Thymus (tissue), 11 donors: ENCODE measurements around the gene ZNRF1. TPM values are rescaled to one million over a fixed set of nuclear protein-coding genes. Genes with fewer than 3 reads are reported as not detected.
"Not testable (repeated sequence)": the region's sequence is repeated elsewhere in the genome, so short reads cannot be mapped to it uniquely, and the experiment has no call there.

ENCODE experiments used
- DNase-seq, 9 donors: peaks; one replicate each; pipeline ENCODE4 v3.0.0-alpha.2; 2013; ENCODE audit warnings: low spot score in 9 of 9, low read depth in 6 of 9, missing footprints in 1 of 9
- H3K27ac ChIP-seq, 2 donors: one replicate each; pipeline ENCODE4 v1.5.1; 2013; ENCODE audit warnings: control low read depth in 1 of 2, low read depth in 1 of 2, low read length in 1 of 2, mild to moderate bottlenecking in 1 of 2, moderate library complexity in 1 of 2
- H3K27me3 ChIP-seq, 2 donors: one replicate each; pipeline ENCODE4 v1.5.1; 2013; ENCODE audit warnings: low read length in 1 of 2; ENCODE audit not compliant: control insufficient read depth in 2 of 2, insufficient read depth in 1 of 2
- H3K36me3 ChIP-seq, 2 donors: one replicate each; pipeline ENCODE4 v1.5.1; 2013; ENCODE audit warnings: low read length in 1 of 2, mild to moderate bottlenecking in 1 of 2, moderate library complexity in 1 of 2; ENCODE audit not compliant: control insufficient read depth in 2 of 2, insufficient read depth in 2 of 2
- H3K4me1 ChIP-seq, 2 donors: one replicate each; pipeline ENCODE4 v1.5.1; 2013; ENCODE audit warnings: low read length in 2 of 2; ENCODE audit not compliant: control insufficient read depth in 2 of 2, insufficient read depth in 2 of 2
- H3K4me3 ChIP-seq, 2 donors: one replicate each; pipeline ENCODE4 v1.5.1; 2013; ENCODE audit warnings: low read length in 2 of 2, control low read depth in 1 of 2, mild to moderate bottlenecking in 1 of 2
- H3K9me3 ChIP-seq, 2 donors: one replicate each; pipeline ENCODE4 v1.5.1; 2013; ENCODE audit warnings: low read length in 1 of 2, mild to moderate bottlenecking in 1 of 2; ENCODE audit not compliant: control insufficient read depth in 2 of 2, insufficient read depth in 1 of 2
- WGBS: extraction: QIAGEN DNeasy Blood & Tissue Kit; methylation state at CpG from one replicate; pipeline ENCODE4 v1.1.7; 2013; 5-methylcytosine and 5-hydroxymethylcytosine counted together
- polyA plus RNA-seq: library from polyadenylated mRNA; stranded (reverse); fragments of 200-250 nt; gene quantifications from one replicate; pipeline ENCODE4 v1.2.3, GENCODE V29; 2013
- total RNA-seq: library from RNA; stranded (reverse); fragments of 120-200 nt; gene quantifications from one replicate; pipeline ENCODE4 v1.2.4, GENCODE V29; 2013
- donor health status: healthy.

ZNRF1 gene
- total and polyA plus RNA-seq, 2 donors = 26.6 to 39.6 TPM

DNA sequence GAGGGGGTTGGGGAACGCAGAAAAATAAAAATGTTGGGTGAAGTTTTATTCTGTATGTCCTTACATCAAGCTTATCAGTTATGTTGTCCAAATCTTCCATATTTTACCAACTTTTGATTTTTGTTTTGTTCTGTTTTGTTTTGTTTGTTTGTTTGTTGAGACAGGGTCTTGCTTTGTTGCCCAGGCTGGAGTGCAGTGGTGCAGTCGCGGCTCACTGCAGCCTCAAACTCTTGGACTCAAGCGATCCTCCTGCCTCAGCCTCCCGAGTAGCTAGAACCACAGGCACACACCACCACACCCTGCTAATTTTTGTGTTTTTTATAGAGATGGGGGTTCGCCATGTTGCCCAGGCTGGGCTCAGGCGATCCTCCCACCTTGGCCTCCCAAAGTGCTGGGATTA is 20.8 kb downstream of the ZNRF1 start:
- WGBS = 98% methylated on average over 7 of the region's 7 CpGs
- Histone ChIP-seq H3K4me3 (no peak overlapping the region), H3K36me3 (peaks cover 19% of the 10 kb centered on the region in 2 donors), H3K27ac (no peak overlapping the region), H3K27me3 (no peaks in the 10 kb centered on the region), H3K4me1 (peaks cover 5 to 8% of the 10 kb centered on the region in 2 donors), H3K9me3 (peaks cover 2 to 16% of the 10 kb centered on the region in 2 donors)
- DNase-seq = no peak

DNA sequence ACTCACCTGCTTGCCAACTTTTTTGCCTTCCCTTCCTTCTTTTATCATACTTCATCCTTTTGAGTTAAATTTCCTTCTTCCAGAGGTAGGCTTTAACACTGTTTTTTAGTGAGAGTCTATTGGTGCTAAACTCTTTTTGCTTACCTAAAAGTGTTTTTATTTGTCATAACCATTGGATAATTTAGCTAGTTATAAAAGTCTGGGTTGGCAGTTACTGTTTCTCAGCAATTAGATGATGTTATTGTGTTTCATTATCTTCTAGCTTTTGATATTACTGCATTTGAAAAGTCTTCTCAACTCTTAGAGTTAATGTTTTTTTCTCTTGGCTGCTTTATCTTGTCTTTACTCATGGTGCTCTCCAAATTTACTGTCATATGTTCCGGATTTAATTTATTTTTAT is 22.6 kb downstream of the ZNRF1 start:
- 96% methylated on average over 1 of the region's 1 CpG for WGBS
- Histone ChIP-seq H3K27me3 (no peaks in the 10 kb centered on the region), H3K4me1 (peaks cover 11 to 15% of the 10 kb centered on the region in 2 donors), H3K9me3 (peaks cover 2 to 16% of the 10 kb centered on the region in 2 donors), H3K4me3 (no peak overlapping the region), H3K27ac (no peak overlapping the region), H3K36me3 (peaks cover 19 to 21% of the 10 kb centered on the region in 2 donors)
- no peak for DNase-seq

DNA sequence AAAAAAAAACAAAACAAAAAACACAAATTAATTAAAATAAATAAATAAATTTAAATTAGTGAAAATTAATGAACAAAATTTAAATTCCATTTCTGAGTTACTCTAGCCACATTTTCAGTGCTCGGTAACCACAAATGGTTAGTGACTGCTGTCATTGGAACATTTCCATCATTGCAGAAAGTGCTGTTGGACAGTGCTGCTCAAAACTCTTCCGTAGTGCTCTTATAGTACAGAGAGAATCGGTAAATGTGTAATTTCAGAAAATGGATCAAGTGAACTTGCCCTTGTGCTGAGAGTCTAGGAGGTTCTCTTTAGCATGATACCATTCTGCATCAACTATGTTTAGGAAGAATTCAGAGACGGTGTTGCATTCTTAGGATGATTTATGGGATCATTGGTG is 23.7 kb downstream of the ZNRF1 start:
- no peak for DNase-seq
- peak overlapping the region in 1 of 2 donors; percentile 24 for H3K27ac ChIP-seq
- peaks cover 19% of the 10 kb centered on the region in 2 donors for H3K36me3 ChIP-seq
- 98% methylated on average over 4 of the region's 4 CpGs for WGBS
- peaks cover 2 to 16% of the 10 kb centered on the region in 2 donors for H3K9me3 ChIP-seq
- H3K4me3 ChIP-seq = no peak overlapping the region
- H3K4me1 ChIP-seq = peaks cover 10 to 15% of the 10 kb centered on the region in 2 donors
- H3K27me3 ChIP-seq = no peaks in the 10 kb centered on the region

DNA sequence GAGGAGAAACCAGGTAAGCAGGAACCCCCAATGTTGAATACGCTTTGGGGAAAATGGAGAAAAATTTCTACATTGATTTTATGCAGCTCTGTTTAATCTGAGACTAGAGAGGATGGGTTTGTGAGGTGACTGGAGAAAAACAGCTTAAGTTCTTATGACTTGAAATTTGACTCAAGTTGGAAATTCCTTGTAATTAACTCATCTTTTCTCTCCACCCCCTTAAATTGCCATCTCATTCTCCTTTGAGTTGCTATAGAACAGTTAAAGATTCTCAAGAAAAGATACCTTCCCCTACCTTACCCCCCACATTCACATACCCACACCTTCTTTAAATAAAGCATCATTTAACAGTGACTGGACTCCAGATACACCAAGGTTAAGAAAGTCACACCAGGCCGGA is 24.2 kb downstream of the ZNRF1 start:
- DNase-seq = no peak
- WGBS = over 99% methylated on average over 2 of the region's 2 CpGs

DNA sequence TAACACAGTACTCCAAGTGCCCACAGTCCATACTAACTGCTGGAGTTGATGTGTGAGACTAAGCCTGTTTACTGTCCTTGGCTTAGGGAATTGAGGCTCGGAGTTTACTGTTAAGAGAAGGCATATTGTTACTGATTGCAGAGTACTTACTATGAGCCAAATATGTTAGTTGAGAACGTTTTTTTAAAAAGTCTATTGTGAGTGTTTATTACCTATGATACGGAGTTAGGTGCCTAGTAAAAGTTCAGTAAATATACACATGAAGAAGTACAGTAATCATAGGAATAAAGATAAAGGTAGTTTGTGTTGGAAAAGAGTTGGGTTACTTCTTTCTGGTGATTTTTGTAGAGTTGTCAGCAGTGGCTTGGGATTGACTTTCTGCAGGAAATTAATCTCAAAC is 25.4 kb downstream of the ZNRF1 start:
- Histone ChIP-seq H3K9me3 (peaks cover 2 to 16% of the 10 kb centered on the region in 2 donors), H3K27ac (peak overlapping the region; percentile 8 to 60), H3K27me3 (no peaks in the 10 kb centered on the region), H3K36me3 (peaks cover 15 to 19% of the 10 kb centered on the region in 2 donors), H3K4me3 (no peak overlapping the region), H3K4me1 (peaks cover 8 to 15% of the 10 kb centered on the region in 2 donors)
- DNase-seq = no peak
- 64% methylated on average over 3 of the region's 3 CpGs for WGBS

More for the DNA sequence above, 24.2 kb downstream of the ZNRF1 start:
- H3K9me3 ChIP-seq = peaks cover 2 to 16% of the 10 kb centered on the region in 2 donors
- H3K27me3 ChIP-seq = no peaks in the 10 kb centered on the region
- H3K4me1 ChIP-seq = peaks cover 8 to 15% of the 10 kb centered on the region in 2 donors
- H3K36me3 ChIP-seq = peaks cover 19% of the 10 kb centered on the region in 2 donors
- peak overlapping the region in 1 of 2 donors; percentile 24 for H3K27ac ChIP-seq
- H3K4me3 ChIP-seq = no peak overlapping the region

DNA sequence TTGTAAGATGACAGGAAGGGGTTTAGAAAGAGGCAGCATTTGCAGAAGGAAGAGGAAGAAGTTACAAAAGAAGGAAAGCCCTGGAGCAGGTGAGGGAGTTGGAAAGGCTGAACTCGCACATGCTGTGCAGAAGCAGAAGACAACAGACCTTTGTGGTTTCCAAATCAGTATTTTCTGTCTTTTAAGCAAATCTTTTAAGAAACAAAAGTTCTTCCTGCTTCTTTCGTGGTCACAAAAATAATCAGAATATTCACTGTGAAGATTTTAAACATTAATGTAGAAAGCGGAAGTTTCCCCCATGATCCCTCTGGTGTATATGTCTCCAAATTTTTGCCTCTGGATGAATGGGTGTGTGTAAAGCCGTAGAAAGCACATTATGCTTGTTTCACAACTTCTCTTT is 25.8 kb downstream of the ZNRF1 start:
- WGBS = 17% methylated on average over 4 of the region's 4 CpGs
- peaks cover 2 to 15% of the 10 kb centered on the region in 2 donors for H3K9me3 ChIP-seq
- H3K4me3 ChIP-seq = no peak overlapping the region
- no peaks in the 10 kb centered on the region for H3K27me3 ChIP-seq
- peaks cover 8 to 15% of the 10 kb centered on the region in 2 donors for H3K4me1 ChIP-seq
- peak overlapping the region; percentile 52 to 60 for H3K27ac ChIP-seq
- peak in 1 of 9 donors; percentile 24 for DNase-seq
- H3K36me3 ChIP-seq = peaks cover 14 to 18% of the 10 kb centered on the region in 2 donors

DNA sequence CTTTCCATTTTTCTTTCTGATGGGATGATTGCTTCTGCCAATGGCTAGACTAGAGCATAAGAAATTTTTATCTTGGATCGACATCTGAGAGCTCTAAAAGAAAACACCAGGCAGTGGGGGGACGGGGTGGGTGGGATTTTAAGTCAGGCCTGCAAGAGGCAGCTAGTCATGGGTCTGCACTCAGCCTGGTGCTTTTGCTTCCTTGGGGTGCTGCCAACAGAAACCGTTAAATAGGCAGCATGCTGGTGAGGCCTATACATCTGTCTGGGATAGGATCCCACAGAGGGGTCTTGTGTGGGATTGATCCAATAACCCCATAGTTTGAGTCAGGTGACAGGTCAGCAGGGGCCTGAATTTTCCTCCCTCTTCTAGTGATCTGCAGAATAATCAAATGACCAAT is 26.9 kb downstream of the ZNRF1 start:
- no peak for DNase-seq
- no peak overlapping the region for H3K4me3 ChIP-seq
- no peaks in the 10 kb centered on the region for H3K27me3 ChIP-seq
- peaks cover 8 to 14% of the 10 kb centered on the region in 2 donors for H3K36me3 ChIP-seq
- peaks cover 2 to 7% of the 10 kb centered on the region in 2 donors for H3K9me3 ChIP-seq
- 28% methylated on average over 3 of the region's 3 CpGs for WGBS
- peak overlapping the region in 1 of 2 donors; percentile 61 for H3K27ac ChIP-seq
- peaks cover 8 to 15% of the 10 kb centered on the region in 2 donors for H3K4me1 ChIP-seq

DNA sequence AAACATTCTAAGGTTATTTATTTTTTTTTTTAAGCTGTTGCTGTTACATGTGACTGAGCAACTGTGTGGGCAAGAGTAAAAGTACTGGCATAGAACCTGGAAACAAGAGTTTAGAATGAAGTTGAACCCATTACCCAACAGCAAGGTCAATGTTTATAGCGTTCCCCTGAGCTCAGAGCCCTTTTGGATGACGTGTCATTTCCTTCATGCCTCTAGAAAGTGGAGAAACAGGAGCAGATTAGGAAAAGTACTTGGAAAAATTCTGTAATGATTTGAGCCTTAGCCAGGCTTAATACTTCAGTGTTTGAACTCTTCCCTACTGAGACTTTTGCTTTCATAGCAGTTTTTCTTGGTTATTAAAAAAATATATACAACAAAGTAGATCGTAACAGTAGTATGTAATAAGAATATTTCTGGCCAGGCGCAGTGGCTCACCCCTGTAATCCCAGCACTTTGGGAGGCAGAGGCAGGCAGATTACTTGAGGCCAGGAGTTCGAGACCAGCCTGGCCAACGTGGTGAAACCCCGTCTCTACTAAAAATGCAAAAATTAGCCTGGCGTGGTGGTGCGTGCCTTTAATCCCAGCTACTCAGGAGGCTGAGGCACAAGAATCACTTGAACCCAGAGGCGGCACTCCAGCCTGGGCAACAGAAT is 27.5 kb downstream of the ZNRF1 start:
- peak overlapping the region in 1 of 2 donors; percentile 61 for H3K27ac ChIP-seq
- not testable (repeated sequence) for H3K9me3 ChIP-seq, H3K36me3 ChIP-seq, H3K27me3 ChIP-seq, DNase-seq, H3K4me3 ChIP-seq
- peaks cover 8 to 15% of the 10 kb centered on the region in 2 donors for H3K4me1 ChIP-seq
- 94% methylated on average over 10 of the region's 10 CpGs for WGBS

DNA sequence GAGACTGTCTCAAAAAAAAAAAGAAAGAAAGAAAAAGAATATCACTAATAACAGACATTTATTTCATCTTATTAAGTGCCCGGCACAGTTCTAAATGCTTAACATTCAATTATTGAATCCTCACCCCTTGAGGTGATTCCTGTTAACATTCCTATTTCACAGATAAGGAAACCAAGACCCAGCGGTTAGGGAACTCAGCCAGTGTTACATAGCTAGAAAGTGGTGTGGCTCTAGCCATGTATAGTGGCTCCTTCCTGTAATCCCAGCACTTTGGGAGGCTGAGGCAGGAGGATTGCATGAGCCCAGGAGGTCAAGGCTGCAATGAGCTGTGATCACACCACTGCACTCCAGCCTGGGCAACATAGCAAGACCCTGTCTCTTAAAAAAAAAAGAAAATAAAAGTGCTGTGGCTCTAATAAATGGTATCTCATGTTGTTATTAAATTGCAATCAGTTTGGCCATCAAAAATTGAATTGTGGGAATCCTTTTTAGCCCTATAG is 28.1 kb downstream of the ZNRF1 start:
- Histone ChIP-seq H3K4me3 (no peak overlapping the region), H3K4me1 (peaks cover 8 to 15% of the 10 kb centered on the region in 2 donors), H3K27me3 (no peaks in the 10 kb centered on the region), H3K27ac (no peak overlapping the region), H3K9me3 (no peaks in the 10 kb centered on the region), H3K36me3 (peaks cover 7 to 8% of the 10 kb centered on the region in 2 donors)
- 98% methylated on average over 2 of the region's 2 CpGs for WGBS
- no peak for DNase-seq
